DMS79 (cell line): ENCODE data around the gene GRHPR.
"Not testable (repeated sequence)": the region's sequence is repeated elsewhere in the genome, so short reads cannot be mapped to it uniquely, and the experiment has no call there.

Experiments used
- DNase-seq: peaks from one replicate; lab custom pipeline; 2025; lab: John Stamatoyannopoulos, UW

Gene GRHPR

GRCh38 chr9:37421914-37422288 is 595 bp upstream of the GRHPR start:
- no peak for DNase-seq

- DNase-seq = no peak
These were observed 1.0 kb downstream of the GRHPR start for GRCh38 chr9:37423508-37423907.

- no peak for DNase-seq
These were observed 1.7 kb downstream of the GRHPR start for GRCh38 chr9:37424204-37424685.

GRCh38 chr9:37424686-37425297 is 2.3 kb downstream of the GRHPR start:
- DNase-seq = no peak

- DNase-seq = no peak
These were observed 2.8 kb downstream of the GRHPR start for GRCh38 chr9:37425298-37425752.

- not testable (repeated sequence) for DNase-seq
These were observed 3.9 kb downstream of the GRHPR start for GRCh38 chr9:37426431-37426830.

GRCh38 chr9:37426846-37427245 is 4.3 kb downstream of the GRHPR start:
- no peak for DNase-seq

- no peak for DNase-seq
These were observed 5.8 kb downstream of the GRHPR start for GRCh38 chr9:37428345-37428744.

GRCh38 chr9:37429441-37430285 is 7.2 kb downstream of the GRHPR start:
- DNase-seq = no peak

GRCh38 chr9:37430841-37431597 is 8.5 kb downstream of the GRHPR start:
- DNase-seq = no peak

GRCh38 chr9:37432020-37432419 is 9.5 kb downstream of the GRHPR start:
- DNase-seq = no peak

GRCh38 chr9:37433867-37434371 is 11.4 kb downstream of the GRHPR start:
- no peak for DNase-seq

- DNase-seq = no peak
These were observed 14.0 kb downstream of the GRHPR start for GRCh38 chr9:37436540-37436939.

GRCh38 chr9:37437010-37437409 is 14.5 kb downstream of the GRHPR start:
- DNase-seq = no peak

GRCh38 chr9:37437621-37438020 is 15.1 kb downstream of the GRHPR start:
- DNase-seq = no peak

- DNase-seq = no peak
These were observed 15.9 kb downstream of the GRHPR start for GRCh38 chr9:37438359-37438758.

GRCh38 chr9:37441776-37442370 is 19.4 kb downstream of the GRHPR start:
- no peak for DNase-seq

GRCh38 chr9:37442556-37442955 is 20.1 kb downstream of the GRHPR start:
- DNase-seq = no peak

- no peak for DNase-seq
These were observed 21.1 kb downstream of the GRHPR start for GRCh38 chr9:37443566-37443965.

GRCh38 chr9:37444890-37445289 is 22.4 kb downstream of the GRHPR start:
- no peak for DNase-seq

- DNase-seq = no peak
These were observed 23.3 kb downstream of the GRHPR start for GRCh38 chr9:37445832-37446231.

- DNase-seq = no peak
These were observed 23.9 kb downstream of the GRHPR start for GRCh38 chr9:37446401-37446800.
